Stimulated activated CD4-positive, alpha-beta T cell treated with anti-CD3 and anti-CD28 coated beads, Interleukin-2, amount 100 ng/mL, for 48 hours (primary cell): ENCODE data around the gene MITF.

Experiments
- DNase-seq, 2 donors: peaks; one replicate each; pipeline ENCODE4 v3.0.0-alpha.2; 2020

Gene MITF

GRCh38 chr3:69729147-69729919 is 9.9 kb upstream of the MITF start:
- DNase-seq, result no peak

DNA sequence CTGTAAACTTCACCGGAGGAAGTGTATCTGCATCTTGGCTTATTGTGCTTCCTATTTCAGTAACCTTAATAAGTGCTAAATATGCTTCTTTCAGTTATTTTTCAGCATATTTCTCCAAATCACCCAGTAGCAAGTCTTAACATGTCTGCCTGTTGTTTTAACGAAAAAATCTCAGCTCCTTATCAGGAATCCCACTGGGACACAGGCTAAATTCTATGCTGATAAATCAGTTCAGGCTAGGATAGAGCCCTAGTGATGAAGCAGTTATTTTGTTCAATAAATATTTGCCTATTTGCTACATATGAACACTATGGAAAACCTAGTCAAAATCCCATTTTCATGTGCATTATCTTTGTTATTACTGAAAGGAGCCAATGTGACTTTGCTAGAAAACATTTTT is 8.2 kb upstream of the MITF start:
- DNase-seq, result no peak

- DNase-seq, result no peak
These were observed 3.4 kb upstream of the MITF start for GRCh38 chr3:69735893-69736292.

GRCh38 chr3:69737392-69737791 is 1.9 kb upstream of the MITF start:
- DNase-seq, result no peak

DNA sequence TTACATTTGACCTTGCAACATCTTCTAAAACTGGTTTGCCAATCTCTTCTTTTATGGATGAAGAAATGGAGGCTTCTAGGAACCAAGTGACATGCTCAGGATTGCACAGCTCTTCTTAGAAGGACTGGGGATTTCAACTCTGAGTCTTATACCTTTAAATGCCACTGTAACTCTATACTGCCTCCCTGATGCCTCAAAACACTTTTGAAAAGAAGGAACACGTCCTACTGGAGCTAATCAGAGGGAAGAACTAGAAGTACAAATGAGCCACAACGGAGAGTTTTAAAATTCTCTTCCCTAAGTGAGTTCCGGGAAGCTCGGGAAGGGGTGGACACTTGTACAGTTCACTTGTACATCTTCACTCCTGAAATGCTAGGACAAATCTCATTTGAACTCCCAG is 949 bp upstream of the MITF start:
- no peak for DNase-seq

- no peak for DNase-seq
These were observed 433 bp upstream of the MITF start for GRCh38 chr3:69738859-69739203.

GRCh38 chr3:69740103-69741021 is 1.1 kb downstream of the MITF start:
- DNase-seq, result peak in 1 of 2 donors; percentile 1

GRCh38 chr3:69741032-69741767 is 1.9 kb downstream of the MITF start:
- no peak for DNase-seq

DNA sequence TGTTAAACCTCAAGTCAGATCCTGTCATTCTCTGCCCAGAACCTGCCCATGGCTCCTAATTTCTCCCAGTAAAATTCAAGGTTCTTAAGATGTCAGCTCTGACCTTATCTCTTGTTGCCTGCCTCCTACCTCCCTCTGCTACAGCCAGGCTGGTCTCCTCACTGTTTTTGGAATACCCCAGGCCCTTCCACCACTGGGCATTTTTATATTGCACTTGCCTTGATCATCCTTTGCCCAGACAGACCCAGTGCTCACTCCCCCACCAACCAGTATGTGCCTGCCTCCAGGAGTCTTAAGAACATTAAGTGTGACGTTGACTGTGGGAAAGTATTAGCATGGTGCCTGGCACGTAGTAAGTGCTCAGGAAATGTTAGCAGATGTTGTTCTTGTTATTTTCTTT is 3.1 kb downstream of the MITF start:
- DNase-seq, result no peak

DNA sequence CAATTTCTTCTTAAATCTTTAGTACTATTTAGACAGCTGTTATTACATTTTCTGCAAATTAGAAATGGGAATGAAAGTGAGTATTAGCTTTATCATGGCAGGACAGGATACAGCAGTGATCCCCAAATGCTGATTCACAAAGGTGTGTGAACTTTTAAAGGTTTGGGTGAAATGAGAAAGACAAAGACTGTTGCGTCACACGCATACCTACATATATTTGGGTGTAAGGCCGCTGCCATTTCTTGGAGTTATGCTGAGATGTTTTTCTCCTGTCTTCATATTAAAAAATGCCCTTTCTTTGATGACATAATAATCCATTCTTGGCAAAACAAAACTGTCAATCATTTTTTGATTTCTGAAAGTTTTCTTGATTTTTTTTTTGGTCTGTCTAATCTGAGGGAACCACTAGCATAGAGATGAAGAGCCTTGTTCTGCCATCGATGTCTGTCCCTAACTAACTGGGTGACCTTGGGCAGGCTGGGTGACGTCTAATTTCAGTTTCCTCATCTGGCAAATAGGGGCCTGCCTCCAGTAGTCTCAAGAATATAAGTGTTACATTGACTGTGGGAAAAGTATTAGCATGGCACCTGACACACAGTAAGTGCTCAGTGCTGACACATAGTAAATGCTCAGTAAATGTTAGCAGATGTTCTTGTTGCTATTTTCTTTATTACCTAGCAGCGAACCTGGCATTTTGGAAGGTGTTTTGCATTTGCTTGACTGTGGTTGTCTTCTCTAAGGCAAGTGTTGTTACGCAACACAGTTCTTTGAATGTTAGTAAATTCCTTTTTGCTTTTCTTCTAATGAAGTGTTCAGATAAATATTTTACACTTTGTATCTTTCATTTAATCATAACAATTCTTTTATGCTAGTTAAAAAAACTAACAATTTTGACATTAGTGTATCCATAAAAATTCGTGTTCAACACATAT is 5.0 kb downstream of the MITF start:
- DNase-seq, result no peak

- DNase-seq, result no peak
These were observed 6.2 kb downstream of the MITF start for GRCh38 chr3:69745505-69745904.

GRCh38 chr3:69746119-69746518 is 6.9 kb downstream of the MITF start:
- no peak for DNase-seq

GRCh38 chr3:69747511-69748258 is 8.4 kb downstream of the MITF start:
- DNase-seq, result no peak

DNA sequence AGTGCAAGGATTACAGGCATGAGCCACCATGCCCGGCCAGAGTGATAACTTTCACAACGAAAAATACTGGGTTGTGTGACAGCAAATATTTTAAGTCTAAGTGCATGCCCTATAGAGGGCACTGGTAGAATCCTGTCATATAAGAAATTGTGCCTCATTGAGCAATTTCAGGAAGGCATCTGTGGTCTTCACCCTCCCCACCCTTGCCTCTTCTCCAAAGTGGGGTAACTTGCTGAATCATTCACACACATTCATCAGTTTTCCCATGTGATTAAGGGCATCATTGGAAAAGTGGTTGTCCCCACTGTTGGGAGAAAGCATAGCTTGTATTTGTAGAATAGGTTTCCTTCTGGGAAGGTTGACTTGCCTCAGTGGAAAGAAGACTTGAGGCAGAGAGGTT is 9.2 kb downstream of the MITF start:
- no peak for DNase-seq

GRCh38 chr3:69749461-69749860 is 10.2 kb downstream of the MITF start:
- DNase-seq, result no peak

- DNase-seq, result no peak
These were observed 11.3 kb downstream of the MITF start for GRCh38 chr3:69750549-69750948.

DNA sequence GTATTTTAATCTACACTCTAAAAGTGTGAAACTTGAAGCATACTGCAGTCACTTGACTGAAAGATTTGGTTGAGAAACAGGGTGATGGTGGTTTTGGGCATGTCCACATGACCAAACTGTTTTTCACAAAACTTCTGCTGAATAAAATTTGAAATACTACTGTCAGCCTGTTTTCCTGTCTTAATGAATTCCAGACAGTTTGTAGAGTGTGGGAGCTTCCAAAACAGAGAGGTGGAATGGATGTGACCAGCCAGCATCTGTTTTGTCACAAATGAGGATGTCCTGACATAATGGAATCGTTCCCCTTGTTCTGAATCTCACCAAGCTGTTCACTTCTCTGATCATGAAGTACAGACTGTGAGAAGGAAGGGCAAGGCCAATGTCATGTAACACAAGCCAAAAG is 11.8 kb downstream of the MITF start:
- DNase-seq, result no peak

DNA sequence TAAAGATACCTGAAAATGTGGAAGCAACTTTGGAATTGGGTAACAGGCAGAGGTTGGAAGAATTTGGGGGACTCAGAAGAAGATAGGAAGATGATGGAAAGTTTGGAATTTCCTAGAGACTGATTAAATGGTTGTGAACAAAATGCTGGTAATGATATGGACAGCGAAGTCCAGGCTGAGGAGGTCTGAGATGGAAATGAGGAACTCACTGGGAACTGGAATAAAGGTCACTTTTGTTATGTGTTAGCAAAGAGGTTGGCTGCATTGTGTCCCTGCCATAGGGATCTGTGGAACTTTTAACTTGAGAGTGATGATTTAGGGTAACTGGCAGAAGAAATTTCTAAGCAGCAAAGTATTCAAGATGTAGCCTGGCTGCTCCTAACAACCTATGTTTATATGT is 13.0 kb downstream of the MITF start:
- DNase-seq, result no peak

DNA sequence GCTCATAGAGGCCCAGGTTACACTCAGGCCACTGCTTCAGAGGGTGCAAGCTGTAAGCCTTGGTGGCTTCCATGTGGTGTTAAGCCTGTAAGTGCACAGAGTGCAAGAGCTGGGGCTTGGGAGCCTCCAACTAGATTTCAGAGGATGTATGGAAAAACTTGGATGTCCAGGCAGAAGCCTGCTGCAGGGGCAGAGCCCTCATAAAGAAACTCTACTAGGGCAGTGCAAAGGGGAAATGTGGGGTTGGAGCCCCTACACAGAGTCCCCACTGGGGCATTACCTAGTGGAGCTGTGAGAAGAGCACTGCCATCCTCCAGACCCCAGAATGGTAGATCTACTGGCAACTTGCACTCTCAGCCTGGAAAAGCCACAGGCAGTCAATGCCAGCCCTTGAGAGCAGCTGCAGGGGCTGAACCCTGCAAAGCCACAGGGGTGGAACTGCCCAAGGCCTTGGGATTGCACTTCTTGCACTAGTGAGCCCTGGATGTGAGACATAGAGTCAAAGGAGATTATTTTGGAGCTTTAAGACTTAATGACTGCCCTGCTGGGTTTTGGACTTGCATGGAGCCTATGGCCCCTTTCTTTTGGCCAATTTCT is 14.0 kb downstream of the MITF start:
- DNase-seq, result no peak

- no peak for DNase-seq
These were observed 16.5 kb downstream of the MITF start for GRCh38 chr3:69755795-69756194.
